Measurements from ENCODE around the gene ANO1. TPM values are rescaled to one million over a fixed set of nuclear protein-coding genes. Genes with fewer than 3 reads are reported as not detected.

ANO1 gene
- polyA plus RNA-seq, 1 of the 3 experiments (the other 2 are of a cell fraction), result not detected

GRCh38 chr11:70122490-70123198, 44.5 kb downstream of the ANO1 start (continued):
- no peak for TF ChIP-seq ZBTB33 (IDR thresholded peaks at IDR 0.05; ENCODE audit: borderline replicate concordance, low read depth)

- ChIA-PET POLR2A (no interaction called here), CTCF (interaction anchor here (1.0 to 1.1 kb wide), 2 partner anchors 72 to 210 kb away, joined by 3 read pairs; no protein-coding TSS in a partner anchor)
Observed at GRCh38 chr11:70123711-70124110, 45.6 kb downstream of the ANO1 start.

GRCh38 chr11:70124321-70125000, 46.3 kb downstream of the ANO1 start:
- no peaks in the 10 kb centered on the region for H3K27me3 ChIP-seq (ENCODE audit: insufficient read depth)
- CTCF ChIA-PET, result interaction anchor here (1.0 to 1.1 kb wide), 2 partner anchors 71 to 211 kb away, joined by 3 read pairs; no protein-coding TSS in a partner anchor

More at GRCh38 chr11:70123711-70124110, 45.6 kb downstream of the ANO1 start:
- Histone ChIP-seq H3K9me3 (no peaks in the 10 kb centered on the region), H3K36me3 (replicated peaks in 1 of 2; ENCODE audit: control insufficient read depth in 1 of 2, insufficient read depth in 2 of 2, low read length in 1 of 2) (no peaks in the 10 kb centered on the region), H3K4me2 (no peak overlapping the region), H3K27me3 (ENCODE audit: insufficient read depth) (no peaks in the 10 kb centered on the region), H4K20me1 (ENCODE audit: insufficient read depth) (no peaks in the 10 kb centered on the region), H3F3A (replicated peaks; ENCODE audit: insufficient read depth) (no peaks in the 10 kb centered on the region), H3K27ac (ENCODE audit: low read depth in 2 of 2, low read length in 1 of 2) (no peak overlapping the region), H3K4me1 (ENCODE audit: control insufficient read depth in 1 of 2, insufficient read depth in 2 of 2, low read depth in 1 of 2, low read length in 1 of 2) (peaks cover 0 to 10% of the 10 kb centered on the region in 2 experiments; a peak in 1 of 4 replicates), H2AFZ (ENCODE audit: low read depth) (no peak overlapping the region), H3K79me2 (ENCODE audit: insufficient read depth) (no peaks in the 10 kb centered on the region), H3K4me3 (ENCODE audit: low read depth in 2 of 2, low read length in 1 of 2) (no peak overlapping the region), H3K9me2 (no peaks in the 10 kb centered on the region), H3K9ac (no peak overlapping the region)
- no peak for DNase-seq
- TF ChIP-seq SIN3A (IDR thresholded peaks at IDR 0.05; ENCODE audit: borderline replicate concordance, low read depth, low read length), result no peak
- TF ChIP-seq EP300 (IDR thresholded peaks at IDR 0.05; ENCODE audit: borderline replicate concordance in 1 of 2, low read depth in 1 of 2, low read length in 1 of 2), result no peak
- TF ChIP-seq TCF12 (IDR thresholded peaks at IDR 0.05), result no peak
- TF ChIP-seq TEAD4 (IDR thresholded peaks at IDR 0.05; ENCODE audit: borderline replicate concordance, insufficient read depth), result no peak
- TF ChIP-seq FOXJ3 (CRISPR knock-in tag; IDR thresholded peaks at IDR 0.05), result no peak
- 45% methylated on average over 4 of the region's 4 CpGs for WGBS (ENCODE audit: low lambda C conversion rate)

More at GRCh38 chr11:70124321-70125000, 46.3 kb downstream of the ANO1 start:
- Histone ChIP-seq H3K9me2 (no peaks in the 10 kb centered on the region), H3K4me2 (no peak overlapping the region), H3K4me1 (ENCODE audit: control insufficient read depth in 1 of 2, insufficient read depth in 2 of 2, low read depth in 1 of 2, low read length in 1 of 2) (peaks cover 0 to 12% of the 10 kb centered on the region in 2 experiments; a peak in 1 of 4 replicates), H3K9me3 (no peaks in the 10 kb centered on the region), H3F3A (replicated peaks; ENCODE audit: insufficient read depth) (no peaks in the 10 kb centered on the region), H4K20me1 (ENCODE audit: insufficient read depth) (no peaks in the 10 kb centered on the region), H3K4me3 (ENCODE audit: low read depth in 2 of 2, low read length in 1 of 2) (no peak overlapping the region), H3K79me2 (ENCODE audit: insufficient read depth) (no peaks in the 10 kb centered on the region), H3K27ac (ENCODE audit: low read depth in 2 of 2, low read length in 1 of 2) (no peak overlapping the region), H3K36me3 (replicated peaks in 1 of 2; ENCODE audit: control insufficient read depth in 1 of 2, insufficient read depth in 2 of 2, low read length in 1 of 2) (no peaks in the 10 kb centered on the region), H2AFZ (ENCODE audit: low read depth) (no peak overlapping the region), H3K9ac (no peak overlapping the region)
- WGBS (ENCODE audit: low lambda C conversion rate), result 67% methylated on average over 18 of the region's 21 CpGs
- TF ChIP-seq CTCF (IDR thresholded peaks at IDR 0.05) (no peak), MAX (IDR thresholded peaks at IDR 0.05; ENCODE audit: low read depth) (no peak), SMC3 (IDR thresholded peaks at IDR 0.05; ENCODE audit: low read depth, low read length) (no peak)
- POLR2A ChIA-PET, result no interaction called here
- DNase-seq, result no peak
